NT2/D1 (cell line): ENCODE measurements around the gene FRMD4A.

ENCODE experiments used
- YY1 ChIP-seq: IDR thresholded peaks from 2 replicates; pipeline ENCODE4 v1.6.1; 2011; ENCODE audit not compliant: insufficient read length, insufficient read depth
- ZNF274 ChIP-seq: IDR thresholded peaks from 2 replicates; pipeline ENCODE4 v1.6.1; 2011; ENCODE audit warnings: mild to moderate bottlenecking, low read depth, low read length

- no peak for TF ChIP-seq YY1
- no peak for TF ChIP-seq ZNF274
Measured at GRCh38 chr10:13840036-13840435, 490.7 kb downstream of the FRMD4A start.
